Stimulated activated CD8-positive, alpha-beta memory T cell treated with anti-CD3 and anti-CD28 coated beads, Interleukin-12 subunit alpha, Interleukin-12 subunit beta, amount 100 ng/mL, for 4 hours (primary cell): ENCODE data around the gene PPP1R37.

ENCODE experiments used
- DNase-seq: peaks from one replicate; pipeline ENCODE4 v3.0.0-alpha.2; 2020; ENCODE audit warnings: low read depth

Gene PPP1R37

DNA sequence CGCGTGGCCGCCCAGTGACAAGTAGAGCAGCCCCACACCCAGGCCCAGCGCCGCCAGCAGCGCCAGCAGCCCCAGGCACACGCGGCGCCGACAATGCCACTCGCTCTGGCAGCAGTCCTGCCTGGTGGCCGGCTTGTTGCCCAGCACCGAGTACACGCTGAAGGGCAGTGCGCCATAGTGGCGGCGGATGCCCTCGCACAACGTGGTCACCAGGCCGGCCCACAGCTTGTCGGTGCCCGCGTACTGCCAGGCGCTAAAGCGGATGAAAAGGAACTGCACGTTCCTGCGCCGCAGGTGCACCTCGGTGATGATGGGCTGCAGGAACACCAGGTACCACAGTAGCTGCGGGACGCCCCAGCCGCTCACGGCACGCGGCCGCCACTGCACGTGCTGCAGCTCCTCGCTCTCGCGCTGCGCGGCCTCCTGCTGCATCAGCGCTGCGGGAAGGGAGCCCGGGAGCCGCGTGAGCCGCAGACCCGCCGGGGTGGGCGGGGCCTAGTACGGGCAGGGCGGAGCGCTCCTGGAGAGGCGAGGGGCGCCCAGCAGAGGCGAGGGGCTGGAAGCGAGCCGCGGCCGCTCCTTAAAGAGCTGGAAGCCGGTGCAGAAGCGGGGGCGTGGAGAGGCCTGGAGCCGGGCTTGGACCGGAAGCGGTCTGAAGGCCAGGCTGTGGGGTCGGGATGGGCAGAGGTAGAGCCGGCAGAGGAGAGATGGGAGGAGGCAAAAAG, 60.5 kb downstream of the PPP1R37 start:
- peak; percentile 34 for DNase-seq

DNA sequence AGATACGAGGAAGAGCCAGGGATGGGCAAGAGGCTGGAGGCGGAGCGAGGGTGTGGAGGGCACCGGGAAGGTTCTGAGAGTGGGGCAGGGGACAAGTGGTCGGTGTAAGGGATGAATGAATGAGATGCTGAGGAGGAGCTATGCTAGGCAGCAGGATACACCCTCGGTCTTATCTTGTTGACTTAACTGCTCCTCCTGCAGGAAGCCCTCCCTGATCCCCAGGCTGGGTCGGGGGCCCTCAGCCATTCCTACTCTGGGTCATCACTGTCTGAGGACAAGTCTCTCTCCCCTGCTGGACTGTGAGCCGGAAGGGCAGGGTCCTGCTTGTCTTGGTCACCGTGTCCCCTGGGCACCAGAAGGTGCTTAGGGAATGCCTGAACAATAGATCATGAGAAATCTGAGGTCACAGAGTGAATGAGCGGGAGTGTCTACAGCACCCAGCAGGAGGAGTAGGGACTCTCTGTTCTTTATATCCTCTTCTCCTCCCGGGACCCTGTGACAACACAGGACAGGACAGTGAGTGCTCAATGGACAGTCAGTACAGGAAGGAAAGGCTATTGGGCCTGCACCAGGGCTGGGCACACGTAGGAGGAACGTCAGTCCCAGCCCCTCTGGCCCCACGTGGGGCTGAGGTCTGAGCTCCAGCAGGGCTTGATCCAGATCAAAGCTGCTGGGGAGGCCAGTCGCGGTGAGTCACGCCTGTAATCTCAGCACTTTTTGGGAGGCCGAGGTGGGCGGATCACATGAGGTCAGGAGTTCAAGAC, 61.3 kb downstream of the PPP1R37 start:
- no peak for DNase-seq

DNA sequence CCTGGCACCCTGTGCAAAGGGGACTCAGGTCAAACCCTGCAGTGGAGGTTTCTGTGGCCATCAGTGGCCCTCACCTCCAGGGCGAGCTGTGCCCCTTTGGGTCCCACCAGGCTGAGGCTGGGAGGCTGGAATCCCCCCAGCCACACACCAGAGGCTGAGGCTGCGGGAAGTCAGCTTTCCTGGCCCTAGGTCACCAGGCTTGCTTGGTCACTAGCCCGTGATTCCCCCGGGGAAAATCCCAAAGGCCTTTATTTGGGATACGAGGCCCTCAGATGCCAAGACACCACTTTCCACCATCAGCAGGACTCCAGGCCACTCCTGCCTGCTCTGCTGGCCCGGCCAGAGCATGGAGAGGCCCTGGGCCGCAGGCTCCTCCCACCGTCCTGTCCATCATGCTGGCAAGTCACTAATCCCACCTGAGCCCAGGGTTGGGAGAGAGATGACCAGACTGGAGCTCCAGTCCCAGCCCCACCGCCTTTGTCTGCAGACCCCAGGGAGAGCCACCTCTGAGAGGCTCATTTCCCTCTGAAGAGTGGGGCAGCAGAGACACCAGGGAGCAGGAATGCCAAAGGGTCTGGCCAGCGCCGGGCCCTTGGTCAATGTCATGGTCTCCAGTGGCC, 63.1 kb downstream of the PPP1R37 start:
- DNase-seq: no peak

DNA sequence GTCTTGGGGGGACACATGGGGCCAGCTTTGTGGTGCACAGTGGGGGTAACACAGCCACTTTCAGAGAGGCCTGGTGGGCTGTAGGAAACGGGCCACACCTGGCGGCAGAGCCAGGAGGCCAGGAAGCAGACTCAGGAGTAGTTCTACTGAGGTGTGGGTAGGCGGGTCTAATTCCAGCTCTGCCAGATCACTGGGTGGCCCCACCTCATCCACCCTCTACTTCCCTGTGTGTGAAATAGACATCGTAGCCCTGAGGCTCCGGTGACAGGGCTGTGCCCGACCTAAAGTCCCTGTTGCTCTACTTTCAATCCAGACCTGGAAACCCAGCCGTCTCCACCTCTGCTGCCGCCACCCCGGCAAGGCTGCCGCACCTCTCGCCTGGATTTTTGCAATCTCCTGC, 63.8 kb downstream of the PPP1R37 start:
- DNase-seq: no peak

DNA sequence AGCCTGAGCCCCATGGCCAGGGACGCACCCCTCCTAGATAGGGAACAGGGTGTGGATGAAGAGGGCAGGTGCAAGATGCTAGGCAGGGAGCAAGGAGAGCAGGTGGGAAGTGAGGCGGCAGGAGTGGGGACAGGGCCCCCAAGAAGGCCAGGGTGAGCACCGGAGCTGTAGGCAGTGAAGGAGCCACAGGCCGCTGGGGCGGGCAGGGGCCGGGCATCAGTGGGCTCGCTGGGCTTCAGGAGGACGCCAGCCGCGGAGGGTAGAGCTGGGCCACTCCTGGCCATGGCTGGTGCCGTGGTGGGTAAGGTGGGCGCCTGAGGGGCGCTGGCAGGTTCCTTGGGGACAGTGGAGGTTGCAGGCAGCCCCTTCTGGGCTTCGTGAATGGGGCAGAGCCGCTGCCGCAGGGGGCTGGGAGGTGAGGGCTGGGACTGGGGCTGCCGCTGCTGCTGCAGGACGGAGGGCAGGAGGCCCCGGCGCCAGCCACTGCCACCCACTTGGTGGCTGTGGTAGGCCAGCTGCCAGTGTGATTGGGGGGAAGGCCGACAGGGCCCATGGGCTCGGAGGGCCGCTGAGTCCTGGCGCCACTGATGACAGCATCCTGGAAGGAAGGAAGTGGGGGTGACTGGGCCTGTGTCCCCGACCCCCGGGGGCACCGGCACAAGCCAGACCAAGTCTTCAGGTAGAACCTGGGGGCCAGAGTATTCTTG, 65.7 kb downstream of the PPP1R37 start:
- DNase-seq: no peak

DNA sequence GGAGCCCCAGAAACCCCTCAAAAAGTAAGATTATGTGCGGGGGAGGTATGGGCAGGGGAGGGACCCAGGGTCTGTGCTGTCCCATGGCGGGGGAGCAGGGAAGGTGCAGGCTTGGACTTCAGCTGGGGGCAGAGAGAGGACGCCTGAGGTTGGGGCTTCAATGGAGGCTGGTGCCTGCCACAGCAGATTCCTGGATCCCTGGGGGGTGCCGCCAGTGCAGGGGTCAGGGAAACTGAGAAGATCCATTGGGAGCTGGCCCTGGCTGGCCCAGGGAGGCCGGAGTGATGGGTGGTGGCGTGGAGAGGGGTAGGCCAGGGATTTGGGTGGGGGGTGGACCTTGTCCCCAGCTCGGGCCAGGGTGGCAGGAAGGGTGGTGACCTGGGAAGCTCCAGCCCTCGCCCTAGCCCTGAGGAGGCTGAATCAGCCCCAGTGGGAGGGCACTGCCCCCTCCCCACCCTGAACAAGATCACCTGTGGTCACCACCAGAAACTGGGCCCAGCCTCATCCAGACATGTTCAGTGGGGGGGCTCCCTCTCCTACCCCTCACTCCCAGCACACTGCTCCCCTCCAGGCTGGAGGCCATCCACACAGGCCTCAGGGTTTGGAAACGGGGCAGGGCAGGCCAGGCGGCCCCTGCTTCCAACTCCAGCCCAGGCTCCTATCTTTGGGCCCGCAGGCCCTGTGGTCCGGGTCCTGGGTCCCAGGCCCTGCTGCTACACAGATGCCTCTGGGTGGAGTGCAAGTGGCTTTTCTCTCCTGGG, 66.4 kb downstream of the PPP1R37 start:
- DNase-seq: no peak

DNA sequence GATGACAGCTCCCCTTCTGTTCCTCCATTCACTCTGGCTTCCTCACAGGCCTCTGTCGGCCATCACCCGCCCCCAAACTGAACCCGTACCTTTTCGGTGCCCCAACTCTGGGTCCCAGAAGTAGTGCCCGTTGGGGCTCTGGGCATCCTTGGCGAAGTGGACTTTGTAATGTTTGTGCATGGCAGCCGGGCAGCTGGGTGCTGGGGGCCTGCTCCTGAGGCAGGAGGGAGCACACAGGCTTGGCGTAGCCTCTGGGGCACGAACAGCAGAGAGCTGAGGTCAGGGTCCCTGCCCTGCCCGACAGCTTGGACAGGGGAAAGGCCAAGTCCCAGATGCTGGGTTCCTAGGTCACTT, 67.0 kb downstream of the PPP1R37 start:
- no peak for DNase-seq

DNA sequence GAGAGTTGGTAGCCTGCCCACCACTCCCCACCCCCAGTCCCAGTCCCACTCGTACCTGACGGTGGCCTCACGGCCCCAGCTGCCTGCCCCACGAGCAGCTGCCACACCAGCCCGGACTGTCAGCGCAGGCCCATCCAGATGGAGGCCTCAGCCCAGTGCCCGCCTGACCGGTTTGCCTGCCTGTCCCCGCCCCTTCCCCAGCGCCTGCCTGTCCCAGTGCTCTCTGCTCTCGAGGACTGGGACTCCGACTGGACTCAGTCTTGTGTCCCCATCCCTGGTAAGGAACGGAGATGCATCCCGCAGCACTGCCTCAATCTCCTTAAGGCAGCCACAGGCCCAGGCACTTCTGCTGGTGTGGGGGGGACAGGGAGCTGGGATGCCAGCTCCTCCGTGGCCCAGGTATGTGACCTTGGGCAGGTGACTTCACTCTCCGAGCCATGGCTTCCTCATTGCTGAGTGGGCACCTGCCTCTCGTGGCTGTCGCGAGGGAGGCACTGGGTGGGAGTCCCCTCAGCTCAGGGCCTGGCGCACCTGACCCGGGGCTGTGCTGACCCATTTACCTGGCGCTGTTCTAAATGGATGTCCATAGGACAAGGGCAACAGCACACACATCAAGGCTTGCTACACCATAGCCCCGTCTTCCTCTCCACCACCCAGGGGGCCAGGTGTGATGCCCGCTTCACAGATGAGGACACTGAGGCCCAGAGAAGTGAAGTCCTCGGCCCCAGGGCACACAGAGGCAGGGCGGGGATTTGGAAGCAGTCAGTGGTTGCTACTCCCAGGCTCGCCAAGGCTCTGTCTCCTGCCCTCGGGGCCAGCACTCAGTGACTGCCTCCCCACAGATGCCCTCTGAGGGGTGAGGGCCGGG, 68.1 kb downstream of the PPP1R37 start, which contains the start of gene NKPD1:
Gene NKPD1 (minus strand): TSS at position 113 of the 868 bp plus-strand sequence. CDS start 832 bp downstream, outside the sequence.
- no peak for DNase-seq

DNA sequence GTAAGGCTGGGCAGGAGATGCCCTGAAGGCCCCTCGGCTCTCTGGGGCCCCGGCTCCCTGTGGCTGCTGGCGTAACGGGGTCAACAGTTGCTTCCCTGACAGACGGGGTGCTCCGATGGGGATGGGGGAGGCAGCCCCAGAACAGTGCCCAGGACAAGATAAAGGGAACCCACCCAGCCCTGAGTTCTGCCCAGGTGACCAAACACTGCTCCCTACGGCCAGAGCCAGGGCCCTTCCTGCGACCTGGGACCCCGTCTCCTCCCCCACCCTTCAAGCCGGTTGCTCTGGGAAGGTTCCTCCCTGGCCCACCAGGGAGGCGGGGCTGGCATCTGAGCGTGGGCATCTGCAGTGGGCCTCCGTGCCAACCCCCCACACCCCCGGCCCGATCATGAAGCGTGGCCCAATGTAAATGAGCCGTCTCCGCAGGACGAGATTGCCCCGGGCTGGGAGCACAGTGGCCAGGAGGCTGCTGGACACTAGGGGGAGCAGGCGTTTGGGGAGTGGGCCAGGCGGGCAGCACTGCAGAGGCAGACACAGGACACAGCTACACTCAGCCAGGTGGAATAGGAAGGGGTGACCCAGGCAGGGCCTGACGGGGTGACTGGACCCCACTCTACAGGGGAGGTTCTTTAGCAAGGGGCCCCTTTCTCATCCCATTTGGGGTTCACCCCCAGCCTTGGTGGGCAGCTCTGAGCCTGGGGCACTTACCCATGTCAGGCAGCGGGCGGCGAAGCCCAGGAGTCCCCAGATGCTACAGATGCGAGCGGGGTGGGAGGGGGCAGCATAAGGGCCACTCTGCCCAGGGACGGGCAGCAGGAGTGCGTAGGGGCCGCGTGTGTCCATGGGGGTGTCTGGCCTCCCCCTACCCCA, 69.0 kb downstream of the PPP1R37 start:
- no peak for DNase-seq

DNA sequence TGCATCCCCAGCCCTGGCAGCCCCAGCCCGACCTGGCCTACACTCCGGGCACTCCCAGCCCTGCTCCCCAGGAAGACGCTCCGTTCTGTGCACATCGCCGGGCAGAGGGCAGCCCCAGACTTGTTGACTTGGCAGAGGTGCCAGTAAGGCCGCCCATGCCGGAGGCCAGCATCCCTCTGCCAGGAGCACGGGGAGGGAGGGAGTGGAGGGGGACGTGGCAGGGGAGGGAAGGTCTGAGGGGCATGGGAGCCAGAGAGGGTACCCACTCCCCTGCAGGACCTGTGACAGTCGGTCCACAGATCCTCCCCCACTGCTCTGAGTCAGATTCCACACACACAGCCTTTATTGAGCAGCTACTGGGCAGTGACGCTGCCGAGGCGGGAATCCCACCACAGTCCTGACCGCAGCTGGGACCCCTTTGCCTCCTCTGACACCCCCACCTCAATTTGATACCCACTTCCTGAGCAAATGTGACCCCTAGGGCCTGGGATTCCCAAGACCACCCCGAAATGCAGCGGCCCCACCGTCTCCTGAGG, 69.7 kb downstream of the PPP1R37 start:
- no peak for DNase-seq

DNA sequence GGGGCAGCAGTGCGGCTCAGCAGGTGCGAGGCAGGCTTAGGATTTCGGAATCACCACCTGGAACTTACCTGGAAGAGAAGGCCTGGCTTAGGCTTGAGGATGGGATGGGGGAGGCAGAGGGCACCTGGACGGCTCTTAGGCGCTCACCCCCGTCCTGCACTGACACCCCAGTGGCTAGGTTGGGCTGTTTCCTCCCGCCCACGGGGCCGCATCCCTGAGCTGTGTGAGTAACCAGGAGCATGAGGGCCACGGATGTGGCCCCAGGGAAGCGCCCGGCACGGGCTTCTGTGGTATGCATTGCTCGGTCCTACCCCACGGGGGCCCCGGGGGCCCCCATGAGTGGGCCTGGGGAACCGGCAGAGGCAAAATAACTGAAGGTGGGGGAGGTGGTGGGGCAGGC, 70.2 kb downstream of the PPP1R37 start:
- no peak for DNase-seq

DNA sequence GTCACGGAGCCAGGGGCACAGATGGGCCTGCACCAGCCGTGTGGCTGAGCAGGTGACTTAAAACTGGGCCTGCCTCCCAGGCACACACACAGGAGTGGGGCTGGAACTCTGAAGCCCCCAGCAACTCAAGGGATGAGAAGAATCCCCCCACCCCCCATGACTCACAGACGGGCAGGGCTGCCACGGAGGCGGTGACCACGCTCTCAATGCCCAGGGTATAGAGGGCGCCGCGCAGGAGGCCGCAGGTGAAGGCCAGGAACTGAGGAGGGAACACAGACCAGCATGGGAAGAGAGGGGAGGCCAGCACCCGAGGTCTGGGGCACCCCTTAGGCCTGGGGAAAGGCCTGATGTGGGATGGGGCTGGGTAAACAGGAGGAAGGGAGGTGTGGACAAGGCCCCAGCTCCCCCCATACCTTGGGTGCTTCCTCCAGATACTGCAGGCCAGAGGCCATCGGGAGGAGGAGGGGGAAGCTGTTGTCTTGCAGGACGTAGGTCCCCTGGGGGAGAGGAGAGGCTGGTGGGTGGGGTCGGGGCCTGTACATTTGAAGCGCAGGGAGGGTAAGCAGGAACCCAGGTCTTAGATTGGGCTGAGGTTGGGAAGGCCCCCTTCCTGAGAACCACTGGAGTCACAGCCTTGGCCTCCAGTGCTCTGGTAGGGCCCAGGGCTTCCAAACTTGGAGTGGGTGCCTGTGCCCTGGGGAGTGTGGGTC, 70.9 kb downstream of the PPP1R37 start:
- DNase-seq: no peak

DNA sequence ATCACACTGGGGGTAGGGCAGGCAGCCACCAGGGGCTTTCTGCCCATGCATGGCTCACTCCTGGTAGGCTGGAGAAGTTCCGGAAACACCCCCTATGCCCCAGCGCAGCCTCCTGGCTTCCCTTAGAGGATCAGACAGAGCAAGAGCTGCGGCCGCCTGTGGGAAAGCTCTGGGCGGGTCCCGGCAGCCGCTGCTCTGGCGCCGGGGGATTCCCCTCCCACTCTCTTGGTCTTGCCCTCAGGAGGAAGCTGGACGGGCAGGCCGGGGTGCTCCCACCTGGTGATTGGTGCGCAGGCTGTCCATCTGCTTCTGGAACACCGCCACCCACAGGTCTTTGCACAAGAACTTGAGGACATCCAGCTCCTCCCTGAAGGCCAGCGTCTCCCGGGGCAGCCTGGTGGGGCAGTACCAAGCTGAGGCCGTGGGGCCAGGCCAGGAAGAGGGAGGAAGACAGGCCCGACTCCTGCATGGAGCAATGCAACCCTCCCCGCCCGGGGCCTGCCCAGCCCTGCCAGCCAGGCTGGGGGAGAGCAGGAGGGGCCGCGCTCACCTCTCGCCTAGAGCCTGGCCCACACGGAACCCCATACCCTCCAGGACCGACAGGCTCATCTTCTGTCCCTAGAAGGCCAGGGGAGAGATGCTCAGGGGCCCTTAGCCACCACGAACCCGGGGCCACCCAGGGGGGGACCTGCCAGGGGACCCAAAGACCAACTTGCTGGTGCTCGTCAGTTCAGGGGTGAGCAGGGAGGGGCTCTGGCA, 71.8 kb downstream of the PPP1R37 start:
- peak; percentile 16 for DNase-seq

DNA sequence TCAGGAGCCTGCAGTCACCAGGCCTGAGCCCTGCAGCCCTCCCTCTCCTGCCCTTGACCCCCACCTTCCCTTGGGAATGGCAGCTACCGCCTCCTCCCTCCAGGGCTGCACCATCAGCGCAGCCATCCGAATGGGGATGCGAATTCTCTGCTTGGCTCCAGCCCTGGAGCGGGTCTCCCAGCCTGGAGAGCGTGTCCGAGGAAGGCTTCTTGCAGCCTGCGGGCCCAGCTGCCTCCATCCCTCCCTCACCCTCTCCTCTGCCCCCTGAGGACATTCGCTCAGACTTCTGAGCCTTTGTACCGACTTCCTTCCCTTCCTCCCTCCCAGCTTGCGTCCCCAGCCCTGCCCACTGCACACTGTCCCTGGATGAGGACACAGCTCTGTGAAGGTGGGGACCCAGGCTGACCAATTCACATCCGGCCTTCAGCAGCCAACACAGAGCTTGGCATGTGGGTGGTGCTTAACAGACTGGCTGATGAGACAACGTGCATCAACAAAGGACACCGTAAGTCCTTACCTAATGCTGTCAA, 73.8 kb downstream of the PPP1R37 start:
- DNase-seq: no peak

DNA sequence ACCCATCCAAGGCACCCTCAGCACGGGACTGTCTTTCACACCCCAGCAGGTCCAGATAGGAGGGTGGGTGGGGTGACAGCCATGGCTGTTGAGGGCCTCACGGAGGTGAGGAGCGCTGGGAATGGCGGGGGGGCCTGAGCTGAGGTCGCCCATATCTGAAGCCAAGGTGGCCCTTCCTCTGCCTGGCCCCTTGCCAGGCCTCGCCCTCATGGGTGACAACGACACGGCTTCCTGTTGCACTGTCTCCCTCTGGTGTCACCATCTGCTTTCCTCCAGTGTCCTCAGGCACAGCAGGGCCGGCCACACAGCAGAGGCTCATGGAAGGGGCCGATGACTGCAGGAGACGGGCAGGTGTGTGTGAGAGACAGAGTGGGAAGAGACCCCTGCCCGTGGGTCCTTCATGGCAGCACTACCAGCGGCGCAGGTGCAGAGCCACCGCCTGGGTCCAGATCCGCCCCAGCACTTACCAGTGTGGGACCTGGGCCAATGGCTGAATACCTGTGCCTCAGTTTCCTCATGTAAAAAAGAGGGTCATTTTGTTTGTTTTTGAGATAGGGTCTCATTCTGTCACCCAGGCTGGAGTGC, 75.9 kb downstream of the PPP1R37 start:
- no peak for DNase-seq

DNA sequence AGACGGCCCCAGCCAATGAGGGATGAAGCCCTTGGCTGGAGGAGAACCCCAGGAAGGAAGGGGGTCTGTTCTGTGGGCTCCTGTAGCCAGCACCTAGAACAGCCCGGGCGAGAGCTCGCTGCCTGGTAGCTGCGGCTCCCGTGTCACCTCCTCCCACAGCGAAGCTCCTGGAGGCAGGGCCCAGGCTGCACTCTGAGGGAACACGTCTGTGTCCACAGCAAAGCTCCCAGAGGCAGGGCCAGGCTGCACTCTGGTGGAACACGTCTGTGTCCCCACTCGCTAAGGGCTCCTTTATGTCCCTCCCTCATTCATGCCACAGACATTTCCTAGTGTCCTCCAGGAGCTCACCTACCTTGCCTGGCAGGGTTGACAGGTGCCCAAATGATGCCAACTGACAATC, 76.6 kb downstream of the PPP1R37 start:
- DNase-seq: no peak
